GM11168 (cell line): ENCODE measurements around the gene HOXD10.

Experiments used
- in situ Hi-C: fragments of 300-500 bp; cut with MboI; formaldehyde crosslinking; loops from one replicate; pipeline ENCODE4 v1.12.0; 2022; ENCODE audit warnings: low sequenced_read_pairs; ENCODE audit not compliant: unreplicated experiment

Gene HOXD10

GRCh38 chr2:176093145-176093897, 23.3 kb upstream of the HOXD10 start:
- in situ Hi-C loops = no loop called here

GRCh38 chr2:176093898-176094249, 22.7 kb upstream of the HOXD10 start:
- in situ Hi-C loops = no loop called here

- in situ Hi-C loops = no loop called here
These were observed 22.2 kb upstream of the HOXD10 start for GRCh38 chr2:176094349-176094748.

- in situ Hi-C loops = loop anchor here (5.0 kb wide), 1 partner anchor 418 kb away; no protein-coding TSS in a partner anchor
These were observed 21.2 kb upstream of the HOXD10 start for GRCh38 chr2:176095421-176095820.

- in situ Hi-C loops = loop anchor here (5.0 kb wide), 1 partner anchor 419 kb away; no protein-coding TSS in a partner anchor
These were observed 20.2 kb upstream of the HOXD10 start for GRCh38 chr2:176096243-176096985.

- in situ Hi-C loops = loop anchor here (5.0 kb wide), 1 partner anchor 420 kb away; no protein-coding TSS in a partner anchor
These were observed 19.4 kb upstream of the HOXD10 start for GRCh38 chr2:176096986-176097819.

- in situ Hi-C loops = loop anchor here (5.0 kb wide), 1 partner anchor 421 kb away; no protein-coding TSS in a partner anchor
These were observed 18.7 kb upstream of the HOXD10 start for GRCh38 chr2:176097820-176098365.

GRCh38 chr2:176098366-176099158, 18.0 kb upstream of the HOXD10 start:
- in situ Hi-C loops = loop anchor here (5.0 kb wide), 1 partner anchor 421 kb away; no protein-coding TSS in a partner anchor

- in situ Hi-C loops = loop anchor here (5.0 kb wide), 1 partner anchor 422 kb away; no protein-coding TSS in a partner anchor
These were observed 17.3 kb upstream of the HOXD10 start for GRCh38 chr2:176099159-176099727.

GRCh38 chr2:176099728-176100546, 16.6 kb upstream of the HOXD10 start, which contains the start of gene HOXD12:
Gene HOXD12 (plus strand): TSS chr2:176099795. CDS start chr2:176099802, 7 bp downstream.
- in situ Hi-C loops = loop anchor here (5.0 kb wide), 1 partner anchor 423 kb away; no protein-coding TSS in a partner anchor

- in situ Hi-C loops = no loop called here
These were observed 15.9 kb upstream of the HOXD10 start for GRCh38 chr2:176100547-176101140.

- in situ Hi-C loops = no loop called here
These were observed 15.3 kb upstream of the HOXD10 start for GRCh38 chr2:176101216-176101830.

GRCh38 chr2:176101842-176102241, 14.7 kb upstream of the HOXD10 start:
- in situ Hi-C loops = no loop called here

GRCh38 chr2:176102309-176102866, 14.2 kb upstream of the HOXD10 start:
- in situ Hi-C loops = no loop called here

GRCh38 chr2:176103194-176103593, 13.4 kb upstream of the HOXD10 start:
- in situ Hi-C loops = no loop called here

GRCh38 chr2:176103742-176104315, 12.7 kb upstream of the HOXD10 start:
- in situ Hi-C loops = no loop called here
